Inferior parietal cortex (tissue), 1 donor: ENCODE measurements around the gene TIGD1.
A peak's percentile ranks its signal among the peaks of the same experiment; 100 is the strongest.

Experiments
- DNase-seq: peaks from one replicate; pipeline ENCODE4 v3.0.0-alpha.2; 2016; ENCODE audit errors: extremely low spot score

TIGD1 gene

DNA sequence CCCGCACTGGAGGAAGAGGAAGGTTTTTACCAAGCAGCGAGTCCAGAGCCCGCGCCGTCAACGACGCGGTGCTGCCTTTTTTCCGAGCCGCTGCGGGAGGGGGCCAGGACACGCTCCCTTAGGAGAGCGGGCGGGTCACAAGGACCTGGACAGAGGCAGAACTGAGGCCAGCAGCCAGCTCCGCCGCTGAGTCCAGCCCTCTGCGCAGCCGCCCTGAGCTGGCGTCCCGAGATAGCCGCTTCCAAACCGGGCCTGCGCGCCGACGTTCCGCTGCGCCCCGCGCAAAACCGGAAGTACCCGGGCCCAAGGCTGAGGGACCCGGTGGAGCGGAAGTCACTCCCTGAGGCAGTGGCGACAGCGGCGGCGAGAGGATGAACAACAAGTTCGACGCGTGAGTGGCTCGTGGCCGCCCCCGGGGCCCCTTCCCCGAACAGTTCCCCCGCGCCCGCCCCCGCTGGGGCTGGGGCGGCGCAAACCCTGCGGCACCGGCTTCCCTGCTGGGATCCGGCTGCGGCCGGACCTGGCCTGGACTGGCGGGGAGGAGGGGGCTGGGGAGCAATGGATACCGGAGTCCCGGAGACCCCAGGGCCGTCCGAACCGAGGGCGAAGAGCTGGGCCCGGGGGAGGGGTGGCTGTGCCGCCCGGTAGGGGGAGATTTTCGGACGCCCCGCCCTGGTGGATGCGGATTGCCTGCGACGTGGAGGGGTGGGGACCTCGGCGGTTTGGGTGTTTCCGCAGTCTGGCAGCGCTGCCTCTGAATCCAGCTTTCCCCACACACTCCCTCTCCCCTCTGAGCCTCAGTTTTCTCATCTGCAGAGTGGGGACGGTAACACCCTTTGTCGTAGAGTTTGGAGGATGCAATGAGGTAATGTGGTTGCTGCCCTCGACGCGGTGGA, at the start of gene TIGD1, which contains the start of gene EIF4E2:
TSS of gene TIGD1 (minus strand) at position 204 of the 896 bp plus-strand sequence. CDS start 675 bp downstream, outside the sequence.
TSS of gene EIF4E2 (plus strand) at position 336 of the 896 bp plus-strand sequence. CDS start at position 372, 36 bp downstream.
- DNase-seq, result peak; percentile 94

DNA sequence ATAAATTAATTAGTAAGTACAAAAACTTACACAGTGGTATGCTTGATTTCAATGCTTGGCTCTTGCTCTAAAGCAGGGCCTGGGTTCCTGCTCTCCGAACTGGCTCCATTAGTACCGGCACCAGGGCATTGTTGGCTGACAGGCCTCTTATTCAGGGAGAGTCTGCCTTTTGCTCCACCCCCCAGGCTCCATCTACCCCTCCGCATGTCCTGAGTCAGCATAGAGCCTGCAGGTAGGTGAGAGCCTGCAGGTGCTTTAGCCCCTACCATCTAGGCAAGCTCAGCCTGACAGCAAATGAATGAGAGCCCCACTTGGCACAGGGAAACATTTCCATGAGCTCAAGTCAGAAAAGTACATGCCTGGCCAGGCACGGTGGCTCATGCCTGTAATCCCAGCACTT, 47.9 kb upstream of the TIGD1 start:
- DNase-seq, result no peak

DNA sequence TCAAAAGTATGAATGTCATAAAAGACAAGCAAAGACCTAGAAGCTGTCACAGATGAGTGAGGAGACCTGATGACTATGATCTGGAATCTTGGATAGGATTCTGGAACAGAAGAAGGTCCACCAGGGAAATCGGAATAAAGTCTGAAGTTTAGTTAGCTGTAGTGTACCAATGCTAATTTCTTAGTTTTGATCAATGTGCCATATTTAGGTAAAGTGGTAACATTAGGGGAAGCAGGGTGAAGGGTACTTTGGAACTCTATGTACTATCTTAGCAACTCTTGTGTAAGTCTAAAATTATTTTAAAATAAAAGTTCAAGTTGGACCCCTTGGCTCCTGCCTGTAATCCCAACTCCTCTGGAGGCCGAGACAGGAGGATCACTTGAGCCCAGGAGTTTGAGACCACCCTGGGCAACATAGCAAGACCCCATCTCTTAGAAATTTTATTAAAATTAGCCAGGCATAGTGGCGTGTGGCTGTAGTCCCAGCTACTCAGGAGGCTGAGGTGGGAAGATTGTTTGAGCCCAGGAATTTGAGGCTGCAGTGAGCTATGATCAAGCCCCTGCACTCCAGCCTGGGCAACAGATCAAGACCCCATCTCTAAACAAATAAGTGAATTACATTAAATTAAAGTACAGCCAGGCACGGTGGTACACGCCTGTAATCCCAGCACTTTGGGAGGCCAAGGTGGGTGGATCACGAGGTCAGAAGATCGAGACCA, 47.2 kb upstream of the TIGD1 start:
- no peak for DNase-seq

DNA sequence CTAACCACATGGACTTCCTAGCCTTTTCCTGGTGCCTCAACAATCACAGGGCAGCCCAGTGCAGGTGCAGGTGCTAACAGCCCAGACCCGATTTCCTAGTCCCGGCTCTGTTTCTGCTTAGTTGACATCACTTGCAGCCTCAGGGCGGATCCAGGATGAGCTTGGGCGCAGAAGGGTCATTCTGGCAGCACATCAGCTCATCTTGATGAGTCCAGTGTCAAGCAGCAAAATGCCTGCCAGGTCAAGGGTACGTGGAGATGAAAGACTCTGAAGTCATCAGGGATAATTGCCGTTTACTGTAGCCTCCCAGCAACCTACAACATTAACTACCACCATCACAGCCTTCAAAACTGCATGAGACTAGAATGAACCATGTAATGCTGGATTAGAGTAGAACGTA, 43.6 kb upstream of the TIGD1 start:
- no peak for DNase-seq

DNA sequence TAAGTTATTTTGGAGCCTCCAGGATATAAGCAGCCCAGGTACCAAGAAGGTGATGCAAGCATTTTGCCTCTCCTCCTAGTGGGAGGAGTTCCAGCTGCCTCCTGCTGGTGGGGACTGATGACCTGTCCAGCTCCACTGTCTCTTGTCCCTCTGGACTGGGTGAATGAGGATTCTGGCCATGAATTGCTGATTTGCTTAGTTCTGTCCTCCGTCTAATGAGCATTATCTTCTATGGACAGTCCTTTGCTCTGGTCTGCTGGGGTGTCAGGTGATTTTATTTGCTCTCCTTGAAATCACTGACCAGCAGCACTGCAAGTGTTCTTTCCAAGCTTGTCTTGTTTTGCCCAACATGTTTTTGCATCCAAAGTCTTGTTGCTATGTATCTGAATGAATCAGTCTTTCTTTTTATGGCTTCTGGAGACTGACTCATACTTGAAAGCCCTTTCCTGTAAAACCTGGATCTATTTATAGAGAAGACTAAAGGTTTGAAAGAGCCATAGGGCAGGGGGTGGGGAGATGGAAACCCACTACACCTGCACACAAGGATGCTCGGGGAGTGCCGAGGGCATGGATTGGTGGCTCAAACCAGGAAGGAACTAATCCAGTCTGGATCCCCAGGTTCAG, 42.5 kb upstream of the TIGD1 start:
- DNase-seq, result no peak

DNA sequence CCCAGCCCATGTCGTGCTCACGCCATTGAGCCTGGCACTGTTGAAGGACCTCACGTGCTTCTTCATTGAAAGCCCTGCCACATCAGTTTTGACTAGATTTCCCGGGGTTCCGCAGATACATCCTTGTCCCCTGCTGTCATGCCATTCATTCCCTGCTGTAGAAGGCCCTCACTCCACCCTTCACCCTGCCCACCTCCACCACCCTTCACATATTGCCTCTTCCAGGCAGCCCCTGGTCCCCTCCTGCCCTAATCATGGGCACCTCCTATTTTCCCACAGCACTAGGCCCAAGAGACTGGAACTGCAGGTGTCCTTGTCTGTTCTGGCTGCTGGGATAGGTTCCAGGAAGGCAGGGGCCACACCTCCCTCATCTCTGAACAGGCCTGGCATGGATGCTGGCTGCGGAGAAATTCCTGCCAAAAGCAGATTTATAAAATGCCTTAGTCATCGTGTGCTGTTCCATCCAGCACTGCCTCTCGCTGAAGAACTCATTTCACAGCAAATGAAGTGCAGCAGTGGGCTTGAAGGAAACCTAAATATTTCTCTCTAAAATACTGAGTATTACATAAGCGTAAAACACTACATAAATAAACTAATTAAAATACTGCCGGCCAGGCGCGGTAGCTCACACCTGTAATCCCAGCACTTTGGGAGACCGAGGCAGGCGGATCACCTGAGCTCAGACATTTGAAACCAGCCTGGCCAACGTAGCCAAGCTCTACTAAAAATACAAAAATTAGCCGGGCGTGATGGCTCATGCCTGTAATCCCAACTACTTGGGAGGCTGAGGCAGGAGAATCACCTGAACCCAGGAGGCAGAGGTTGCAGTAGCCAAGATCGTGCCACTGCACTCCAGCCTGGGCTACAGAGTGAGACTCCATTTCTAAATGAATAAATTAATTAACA, 38.6 kb upstream of the TIGD1 start:
- DNase-seq, result peak; percentile 73

DNA sequence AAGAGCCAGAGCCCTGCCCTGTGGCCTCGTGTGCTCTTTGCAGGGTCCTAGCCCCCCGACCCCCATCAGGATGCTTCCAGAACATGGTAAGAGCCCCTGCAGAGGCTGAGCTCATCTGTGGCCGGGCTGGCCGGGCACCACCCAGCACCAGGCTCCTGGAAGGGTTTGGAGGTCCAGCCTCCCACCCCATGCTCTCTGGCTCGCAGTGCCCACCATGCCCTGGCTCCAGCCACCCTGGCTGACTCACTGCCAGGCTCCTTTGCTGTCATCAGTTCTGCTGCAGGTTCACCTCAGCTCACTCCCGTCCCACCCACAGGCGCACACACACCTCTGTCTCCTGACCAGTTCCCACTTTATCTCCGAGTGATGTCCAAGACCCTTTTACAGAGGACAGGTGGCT, 37.7 kb upstream of the TIGD1 start:
- DNase-seq, result no peak

DNA sequence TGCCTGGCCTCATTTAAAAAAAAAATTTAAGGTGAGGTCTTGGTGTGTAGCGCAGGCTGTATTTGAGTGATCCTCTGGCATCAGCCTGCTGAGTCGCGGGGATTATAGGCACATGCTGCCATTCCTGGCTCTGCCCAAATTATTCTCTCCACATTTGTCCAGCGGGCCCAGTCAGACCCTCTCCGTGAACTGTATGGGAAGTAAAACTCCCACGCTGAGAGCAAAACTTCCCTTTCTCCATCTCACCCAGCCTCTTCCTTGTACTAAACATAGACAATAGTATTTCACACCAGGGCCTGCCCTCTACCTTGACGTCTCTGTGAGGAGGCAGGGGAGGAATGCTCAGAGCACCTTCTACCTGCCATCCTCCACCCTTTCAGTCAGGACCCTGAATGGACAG, 37.2 kb upstream of the TIGD1 start:
- no peak for DNase-seq

DNA sequence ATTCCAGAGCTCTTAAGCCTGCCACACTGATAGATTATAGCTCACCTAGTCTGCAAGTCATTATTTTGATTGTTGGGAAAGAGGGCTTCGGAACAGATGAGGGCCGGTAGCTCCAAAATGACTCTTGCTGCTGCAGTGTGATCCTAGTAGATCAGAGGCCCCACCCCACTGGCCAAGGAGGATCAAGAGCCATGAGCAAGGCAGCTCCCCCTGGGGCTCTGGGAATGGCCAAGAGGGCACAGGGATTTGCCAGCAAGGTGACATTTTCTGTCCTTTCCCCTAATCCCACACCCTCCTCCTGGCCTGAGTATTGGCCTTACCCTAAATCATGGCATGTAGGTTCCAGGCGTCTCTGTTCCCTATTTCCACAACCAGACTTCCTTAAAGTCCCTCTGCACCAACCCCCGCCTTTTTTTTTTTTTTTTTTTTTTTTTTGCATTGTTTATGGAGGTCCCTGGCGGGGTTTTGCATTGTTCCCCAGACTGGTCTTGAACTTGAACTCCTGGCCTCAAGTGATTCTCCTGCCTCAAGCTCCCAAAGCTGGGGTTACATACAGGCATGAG, 36.7 kb upstream of the TIGD1 start:
- no peak for DNase-seq

DNA sequence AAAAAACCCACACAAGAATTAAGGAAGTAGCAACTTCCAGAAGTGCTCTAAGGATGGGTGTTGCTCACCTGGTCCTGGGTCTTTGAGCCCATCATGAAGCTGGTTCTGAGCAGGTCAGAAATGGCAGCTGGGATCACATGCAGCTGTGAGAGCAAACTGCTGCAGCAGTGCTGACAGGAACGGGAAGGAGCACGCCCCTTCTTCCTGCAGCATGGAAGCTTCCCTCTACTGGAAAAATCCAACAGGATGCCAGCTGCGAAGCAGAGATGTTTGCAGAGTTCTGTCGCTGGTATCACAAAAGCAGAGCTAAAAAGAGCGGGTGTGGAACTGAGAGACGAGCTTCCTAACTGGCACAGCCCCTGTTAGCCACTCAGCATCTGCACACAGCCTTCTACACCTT, 33.9 kb upstream of the TIGD1 start:
- no peak for DNase-seq

DNA sequence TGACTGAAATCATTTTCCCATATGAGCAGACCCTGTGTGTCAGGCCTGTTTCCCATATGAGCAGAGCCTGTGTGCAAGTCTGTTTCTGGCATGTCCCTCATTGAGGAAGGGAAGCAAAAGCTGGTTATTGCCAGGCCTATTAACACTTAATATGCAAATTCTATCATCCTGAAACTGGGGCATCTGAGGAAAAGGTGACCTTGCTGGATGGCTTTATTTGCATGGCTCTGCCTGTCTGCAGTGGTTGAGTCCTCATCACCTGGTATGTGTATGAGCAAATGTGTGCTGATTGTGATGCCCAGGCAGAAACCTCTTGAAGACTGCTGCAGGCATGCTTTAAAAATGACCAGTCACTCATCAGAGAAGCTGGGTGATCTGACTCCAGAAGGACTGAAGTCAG, 31.4 kb upstream of the TIGD1 start:
- DNase-seq, result no peak

DNA sequence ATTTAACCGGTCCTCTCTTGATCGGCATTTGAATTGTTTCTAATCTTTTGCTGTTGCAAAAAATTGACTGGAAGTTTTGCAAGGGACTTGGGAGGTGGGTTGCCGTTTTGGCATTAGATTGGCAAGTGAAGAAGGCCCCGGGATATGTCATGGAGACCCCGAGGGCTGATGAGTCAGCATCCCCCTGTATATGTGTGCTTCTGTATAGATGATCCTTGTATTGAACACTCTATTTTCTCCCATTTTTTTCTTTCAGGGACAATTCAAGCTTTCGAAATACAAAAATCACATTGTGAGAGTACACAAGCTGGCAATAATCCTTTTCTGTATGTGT, 30.3 kb upstream of the TIGD1 start:
- no peak for DNase-seq

DNA sequence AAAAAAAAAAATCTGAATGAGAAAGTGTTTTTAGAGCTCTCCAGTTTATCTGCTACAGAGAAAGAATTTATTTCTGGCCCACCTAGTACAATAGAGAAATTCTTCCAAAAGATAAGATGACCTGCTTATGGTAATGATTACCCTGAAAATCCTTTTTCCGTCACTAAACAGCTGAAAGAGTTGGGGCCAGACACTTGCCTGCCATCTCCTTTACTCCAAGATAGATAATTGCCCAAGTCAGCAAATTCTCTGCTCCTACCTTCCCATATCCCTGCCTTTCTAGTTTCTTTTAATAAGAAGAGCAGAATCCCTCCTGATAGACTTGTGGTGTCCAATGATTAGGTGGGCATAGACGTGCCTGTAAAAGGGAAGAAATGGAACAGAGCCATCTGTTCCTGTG, 28.3 kb upstream of the TIGD1 start:
- DNase-seq, result no peak

DNA sequence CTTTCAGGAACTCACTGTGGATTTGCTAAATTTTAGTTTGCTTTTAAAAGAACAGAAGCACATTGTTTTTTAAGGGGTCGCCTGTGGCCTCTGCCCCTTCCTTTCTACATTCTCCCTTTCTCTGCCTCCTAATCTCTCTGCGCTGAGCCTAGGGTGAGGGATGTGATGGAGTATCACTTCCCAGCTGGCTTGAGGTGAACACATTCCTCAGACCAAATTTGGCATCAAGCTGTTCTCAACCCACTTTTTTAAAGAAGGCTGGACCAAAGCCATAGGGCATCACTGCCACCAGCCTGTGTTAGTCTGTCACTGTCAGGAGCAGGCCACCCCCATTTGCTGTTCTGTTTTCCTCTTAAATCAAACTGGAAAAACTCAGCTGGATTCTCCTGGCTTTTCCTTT, 27.5 kb upstream of the TIGD1 start:
- DNase-seq, result no peak

DNA sequence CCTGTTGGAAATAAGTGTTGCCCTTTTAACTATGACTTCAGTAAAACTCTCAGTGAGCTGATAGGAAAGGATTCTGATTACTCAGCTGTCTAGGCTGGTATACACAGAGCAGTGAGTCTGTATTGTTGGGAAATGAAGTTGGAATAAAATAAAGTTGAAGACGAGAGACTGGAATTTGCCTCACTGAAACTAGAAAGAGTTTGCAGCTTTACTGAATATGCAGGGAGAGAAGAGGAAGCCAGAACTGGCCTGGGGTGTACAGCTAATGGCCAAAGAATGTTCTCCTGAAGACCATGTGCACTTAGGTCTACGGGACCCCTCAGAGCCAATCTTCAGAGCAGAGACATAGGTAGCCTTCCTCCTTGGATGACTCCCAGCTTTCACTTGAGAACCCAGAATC, 26.6 kb upstream of the TIGD1 start:
- DNase-seq, result no peak

DNA sequence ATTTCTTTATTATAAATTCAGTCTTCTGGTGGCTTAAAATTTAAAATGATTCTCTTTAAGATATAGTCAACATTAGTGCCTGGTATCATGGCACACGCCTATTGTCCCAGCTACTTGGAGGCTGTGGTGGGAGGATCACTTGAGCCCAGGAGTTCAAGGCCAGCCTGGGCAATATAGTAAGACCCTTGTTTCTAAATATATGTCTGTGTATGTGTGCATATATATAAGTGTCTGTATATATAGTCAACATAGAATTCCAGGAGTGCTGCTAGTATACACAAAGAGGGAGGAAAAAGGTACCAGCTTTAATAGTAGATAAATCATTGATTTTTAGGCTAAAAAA, 25.0 kb upstream of the TIGD1 start:
- no peak for DNase-seq

DNA sequence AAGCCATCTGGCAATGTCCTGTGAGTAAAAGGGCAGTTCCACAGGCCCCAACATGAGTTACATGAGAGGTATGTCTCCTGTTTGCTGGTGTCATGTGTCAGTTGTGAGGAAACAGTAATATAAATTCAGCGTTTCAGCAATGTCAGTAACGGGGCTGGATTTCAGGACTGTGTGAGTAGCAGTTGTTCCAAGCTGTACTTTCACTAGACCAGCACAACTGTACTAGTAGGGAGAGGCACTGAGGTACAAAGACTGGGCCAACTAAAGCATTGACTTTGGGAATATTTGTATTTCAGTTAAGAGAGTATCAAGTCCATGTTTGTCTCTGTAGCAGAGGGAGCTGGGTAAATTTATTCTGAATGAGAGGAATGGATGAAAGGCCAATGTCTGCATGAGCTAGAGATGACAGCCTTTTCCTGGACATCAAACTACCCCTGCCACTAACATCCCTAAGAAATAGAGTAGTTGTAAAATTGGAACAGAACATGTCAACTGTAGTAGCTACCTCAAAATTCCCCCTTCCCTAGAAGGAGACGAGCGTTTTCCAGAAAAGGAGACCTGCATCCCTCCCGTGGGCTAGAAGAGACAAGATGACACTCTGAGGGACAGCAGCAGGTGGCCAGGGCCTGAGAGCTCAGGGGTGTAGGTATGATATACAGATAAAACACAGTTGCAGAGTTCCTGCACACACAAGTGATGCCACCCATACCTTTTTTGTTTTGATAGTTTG, 24.5 kb upstream of the TIGD1 start:
- DNase-seq, result no peak

DNA sequence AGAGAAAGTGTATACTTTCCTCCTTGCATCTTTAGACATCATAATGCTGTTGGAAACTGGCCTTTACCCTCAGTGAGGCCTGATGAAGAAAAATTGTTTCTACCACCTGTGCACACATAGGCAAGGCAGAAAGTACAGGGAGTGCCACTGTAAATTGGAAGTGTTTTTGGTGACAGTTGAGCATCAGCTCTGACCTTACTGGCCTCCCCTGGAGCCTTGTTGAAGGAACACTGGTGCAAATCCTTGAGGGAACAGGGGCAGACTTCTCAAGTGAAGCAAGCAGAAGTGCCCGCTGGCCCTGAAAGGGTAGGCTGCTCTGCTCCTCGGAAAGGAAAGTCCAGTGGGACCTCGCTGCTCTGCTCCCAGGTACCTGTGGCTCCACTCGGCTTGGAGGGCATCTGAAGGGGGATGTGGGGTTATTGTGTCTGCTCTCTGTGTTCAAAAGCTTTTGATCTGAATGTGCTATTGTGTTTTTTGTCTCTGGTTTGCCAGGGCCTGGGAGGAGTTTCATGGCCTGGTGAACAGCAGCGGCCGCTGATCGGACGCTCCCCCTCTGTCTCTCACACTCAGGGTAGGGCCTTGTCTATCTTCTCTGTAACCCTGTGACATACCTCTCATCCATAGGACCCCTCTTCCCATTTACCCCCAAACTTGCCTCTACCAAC, 23.5 kb upstream of the TIGD1 start:
- no peak for DNase-seq

DNA sequence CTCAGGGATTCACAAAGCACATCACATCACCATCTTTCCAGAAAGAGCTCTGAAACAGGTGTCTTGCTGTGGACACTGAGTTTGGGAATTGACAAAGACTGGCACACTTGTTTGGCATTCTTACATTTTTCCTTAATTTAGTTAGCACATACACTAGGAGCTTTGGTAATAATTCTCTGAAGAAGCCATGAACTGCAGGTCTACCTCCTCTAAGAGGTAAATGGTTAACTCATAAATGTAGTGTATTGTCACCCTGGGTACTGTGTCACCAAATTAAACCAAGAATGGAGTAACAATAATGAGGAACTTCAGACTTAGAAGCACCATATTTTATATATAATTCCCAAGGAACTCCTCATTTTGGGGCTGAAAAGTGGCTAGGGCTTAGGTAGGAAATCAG, 22.7 kb upstream of the TIGD1 start:
- no peak for DNase-seq

DNA sequence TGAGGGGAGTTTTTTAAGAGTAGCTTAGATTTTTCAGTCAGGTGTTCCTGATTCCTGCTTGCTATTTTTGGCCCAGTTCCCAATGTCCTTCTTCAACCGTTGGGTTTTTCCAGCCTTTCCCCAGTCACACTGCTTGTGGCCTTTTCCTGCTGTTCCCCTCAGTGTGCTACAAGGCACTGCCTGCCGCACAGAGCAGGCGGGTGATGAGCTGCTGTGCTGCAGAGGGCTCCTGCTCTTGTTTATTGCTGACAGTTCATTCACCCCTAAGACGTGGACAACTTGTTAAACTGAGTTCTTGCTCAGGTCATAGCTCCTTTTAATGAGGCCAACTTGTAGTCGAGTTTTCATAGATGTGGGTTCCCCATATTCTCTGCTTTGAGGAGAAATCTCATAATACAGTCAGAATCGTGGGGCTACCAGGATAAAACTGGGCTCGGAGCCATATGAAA, 20.7 kb upstream of the TIGD1 start:
- no peak for DNase-seq
